HG02840 (cell line): ENCODE results near the gene ZNF516.
"Not testable (repeated sequence)": the region's sequence is repeated elsewhere in the genome, so short reads cannot be mapped to it uniquely, and the experiment has no call there.

Source experiments
- ATAC-seq: cut with Tn5 transposase; IDR thresholded peaks from one replicate; pipeline ENCODE4 v1.9.1; 2021; ENCODE audit warnings: mild to moderate bottlenecking, moderate library complexity, moderate number of reproducible peaks; ENCODE audit not compliant: unreplicated experiment, low FRiP score

ZNF516 gene

GRCh38 chr18:76495006-76495370 is at the start of gene ZNF516:
ZNF516 (minus strand) TSS chr18:76495242; CDS start chr18:76443054, 52,188 bp downstream.
- ATAC-seq: no peak

- no peak for ATAC-seq
Observed at GRCh38 chr18:76538846-76539245, 43.8 kb upstream of the ZNF516 start.

- no peak for ATAC-seq
Observed at GRCh38 chr18:76537621-76538020, 42.6 kb upstream of the ZNF516 start.

- not testable (repeated sequence) for ATAC-seq
Observed at GRCh38 chr18:76536593-76536992, 41.6 kb upstream of the ZNF516 start.

- no peak for ATAC-seq
Observed at GRCh38 chr18:76532875-76533274, 37.8 kb upstream of the ZNF516 start.

- ATAC-seq: no peak
Observed at GRCh38 chr18:76530846-76531245, 35.8 kb upstream of the ZNF516 start.

GRCh38 chr18:76530391-76530790 is 35.3 kb upstream of the ZNF516 start:
- ATAC-seq: no peak

GRCh38 chr18:76529433-76529811 is 34.4 kb upstream of the ZNF516 start:
- no peak for ATAC-seq

GRCh38 chr18:76528477-76529432 is 33.7 kb upstream of the ZNF516 start:
- peak; percentile 42 for ATAC-seq

GRCh38 chr18:76525911-76526310 is 30.9 kb upstream of the ZNF516 start:
- no peak for ATAC-seq

- ATAC-seq: no peak
Observed at GRCh38 chr18:76524900-76525698, 30.1 kb upstream of the ZNF516 start.

GRCh38 chr18:76524477-76524876 is 29.4 kb upstream of the ZNF516 start:
- no peak for ATAC-seq

GRCh38 chr18:76522551-76522950 is 27.5 kb upstream of the ZNF516 start:
- ATAC-seq: no peak

GRCh38 chr18:76522122-76522503 is 27.1 kb upstream of the ZNF516 start:
- ATAC-seq: no peak

GRCh38 chr18:76521417-76522121 is 26.5 kb upstream of the ZNF516 start:
- no peak for ATAC-seq

- ATAC-seq: no peak
Observed at GRCh38 chr18:76518860-76519538, 24.0 kb upstream of the ZNF516 start.

GRCh38 chr18:76518123-76518859 is 23.2 kb upstream of the ZNF516 start:
- ATAC-seq: no peak

- no peak for ATAC-seq
Observed at GRCh38 chr18:76515576-76515975, 20.5 kb upstream of the ZNF516 start.

- no peak for ATAC-seq
Observed at GRCh38 chr18:76514573-76514972, 19.5 kb upstream of the ZNF516 start.
